Measurements from ENCODE around the gene MTMR11. TPM values are rescaled to one million over a fixed set of nuclear protein-coding genes. Genes with fewer than 3 reads are reported as not detected.

MTMR11 gene
- total RNA-seq (10 to 100 TPM in 1 of 6 donors, 1 to 10 TPM in 5; 1.7 to 11.8 (median 3.7) TPM), polyA plus RNA-seq (1 to 10 TPM; 4.1 to 4.9 TPM)

GRCh38 chr1:149936170-149936991, at the start of gene MTMR11:
Gene MTMR11 (minus strand): TSS chr1:149936879. CDS start chr1:149936647, 232 bp downstream.
- no peak for FAIRE-seq
- no peak for TF ChIP-seq CTCF (IDR thresholded peaks at IDR 0.05)
- no peaks in the 10 kb centered on the region for H3K9me3 ChIP-seq
- 12 to 14% methylated on average over 17 to 18 of the region's 18 CpGs for WGBS, 2 donors
- H3K27ac ChIP-seq: peak within 1 kb of the TSS in 2 of 4 donors; percentile 87 to 93
- intact Hi-C loops (cut with DNase I): no loop called here
- peak; percentile 37 to 57 (median 48) for ATAC-seq
- H3K4me3 ChIP-seq: peak within 1 kb of the TSS in 2 of 4 donors; percentile 29 to 31
- H3K36me3 ChIP-seq: no peaks in the 10 kb centered on the region
- DNase-seq: peak in 1 of 6 donors; percentile 42
- peaks cover 6 to 25% (median 17%) of the 10 kb centered on the region in 3 donors for H3K4me1 ChIP-seq
- no peaks in the 10 kb centered on the region for H3K27me3 ChIP-seq

DNA sequence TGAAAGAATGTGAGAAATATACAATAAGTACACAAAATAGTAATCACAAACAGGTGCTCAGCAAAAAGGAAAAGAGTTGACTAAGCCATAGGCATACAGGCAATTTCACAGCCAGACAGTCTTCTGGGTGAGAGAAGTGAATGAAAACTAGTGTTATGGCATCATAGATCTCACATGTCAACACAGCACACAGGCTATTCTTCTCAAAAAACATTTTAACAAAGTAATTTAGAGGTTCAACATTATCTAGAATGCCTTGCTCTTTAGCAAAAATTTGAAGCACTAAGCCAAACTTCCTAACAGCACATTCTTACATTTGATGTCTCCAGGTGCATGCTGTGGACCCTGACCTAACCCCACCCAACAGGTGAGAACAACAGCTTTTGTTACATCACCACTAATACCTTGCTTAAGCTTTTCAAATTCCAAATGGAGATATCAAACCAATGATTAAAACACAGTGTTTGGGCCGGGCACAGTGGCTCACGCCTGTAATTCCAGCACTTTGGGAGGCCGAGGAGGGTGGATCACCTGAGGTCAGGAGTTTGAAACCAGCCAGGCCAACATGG, 43.4 kb upstream of the MTMR11 start:
- Histone ChIP-seq H3K9me3 (no peaks in the 10 kb centered on the region), H3K27ac (peak overlapping the region in 1 of 4 donors; percentile 11), H3K27me3 (no peaks in the 10 kb centered on the region), H3K4me3 (no peak overlapping the region), H3K36me3 (peaks cover 0 to 11% (median 2%) of the 10 kb centered on the region in 3 donors), H3K4me1 (peaks cover 0 to 5% (median 5%) of the 10 kb centered on the region in 3 donors)
- FAIRE-seq: no peak
- TF ChIP-seq CTCF (IDR thresholded peaks at IDR 0.05): no peak
- ATAC-seq: no peak
- DNase-seq: no peak
- intact Hi-C loops (cut with DNase I): no loop called here
- WGBS, 2 donors: 94 to 95% methylated on average over 3 of the region's 3 CpGs

- Histone ChIP-seq H3K36me3 (peaks cover 0 to 18% (median 2%) of the 10 kb centered on the region in 3 donors), H3K27ac (peak overlapping the region in 1 of 4 donors; percentile 11), H3K9me3 (no peaks in the 10 kb centered on the region), H3K27me3 (no peaks in the 10 kb centered on the region), H3K4me3 (no peak overlapping the region), H3K4me1 (peaks cover 0 to 5% (median 5%) of the 10 kb centered on the region in 3 donors)
- ATAC-seq (no peak), DNase-seq (no peak), FAIRE-seq (no peak)
- intact Hi-C loops (cut with DNase I): no loop called here
- TF ChIP-seq CTCF (IDR thresholded peaks at IDR 0.05): no peak
- WGBS, 2 donors: 83 to 86% methylated on average over 2 of the region's 2 CpGs
Measured at GRCh38 chr1:149979245-149979971, 42.7 kb upstream of the MTMR11 start.

DNA sequence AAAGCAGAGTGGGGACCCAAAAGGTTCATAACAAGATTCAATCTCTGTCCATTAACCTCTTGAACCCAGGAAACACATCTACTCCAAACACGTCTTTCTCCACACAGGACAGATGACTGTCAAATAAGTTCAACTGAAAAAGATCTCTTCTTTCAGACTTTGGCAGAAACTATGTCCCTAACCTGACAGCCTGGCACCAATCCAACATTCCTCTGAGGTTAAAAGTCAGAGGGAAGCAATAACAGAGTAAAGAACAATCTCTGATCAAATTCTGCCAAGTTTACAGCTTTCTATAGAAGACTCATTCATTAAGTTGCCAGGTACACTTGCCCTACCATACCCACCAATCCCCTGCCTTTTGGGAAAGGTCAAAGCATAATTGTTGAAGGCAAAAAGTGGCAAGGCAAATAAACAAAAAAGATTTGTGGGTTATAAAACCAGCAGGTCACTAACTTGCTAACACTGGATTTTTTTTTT, 41.9 kb upstream of the MTMR11 start:
- Histone ChIP-seq H3K4me1 (peaks cover 0 to 5% (median 5%) of the 10 kb centered on the region in 3 donors), H3K27ac (no peak overlapping the region), H3K27me3 (no peaks in the 10 kb centered on the region), H3K36me3 (peaks cover 0 to 18% (median 2%) of the 10 kb centered on the region in 3 donors), H3K9me3 (no peaks in the 10 kb centered on the region), H3K4me3 (no peak overlapping the region)
- WGBS, 2 donors: 43 to 65% methylated on average over 1 of the region's 1 CpG
- peak in 2 of 6 donors; percentile 14 to 33 for DNase-seq
- no peak for FAIRE-seq
- intact Hi-C loops (cut with DNase I): no loop called here
- TF ChIP-seq CTCF (IDR thresholded peaks at IDR 0.05): no peak
- peak in 1 of 4 donors; percentile 45 for ATAC-seq

Data from pancreas (tissue), 10 donors.